ENCODE measurements around the gene MTCL1.

Gene MTCL1

DNA sequence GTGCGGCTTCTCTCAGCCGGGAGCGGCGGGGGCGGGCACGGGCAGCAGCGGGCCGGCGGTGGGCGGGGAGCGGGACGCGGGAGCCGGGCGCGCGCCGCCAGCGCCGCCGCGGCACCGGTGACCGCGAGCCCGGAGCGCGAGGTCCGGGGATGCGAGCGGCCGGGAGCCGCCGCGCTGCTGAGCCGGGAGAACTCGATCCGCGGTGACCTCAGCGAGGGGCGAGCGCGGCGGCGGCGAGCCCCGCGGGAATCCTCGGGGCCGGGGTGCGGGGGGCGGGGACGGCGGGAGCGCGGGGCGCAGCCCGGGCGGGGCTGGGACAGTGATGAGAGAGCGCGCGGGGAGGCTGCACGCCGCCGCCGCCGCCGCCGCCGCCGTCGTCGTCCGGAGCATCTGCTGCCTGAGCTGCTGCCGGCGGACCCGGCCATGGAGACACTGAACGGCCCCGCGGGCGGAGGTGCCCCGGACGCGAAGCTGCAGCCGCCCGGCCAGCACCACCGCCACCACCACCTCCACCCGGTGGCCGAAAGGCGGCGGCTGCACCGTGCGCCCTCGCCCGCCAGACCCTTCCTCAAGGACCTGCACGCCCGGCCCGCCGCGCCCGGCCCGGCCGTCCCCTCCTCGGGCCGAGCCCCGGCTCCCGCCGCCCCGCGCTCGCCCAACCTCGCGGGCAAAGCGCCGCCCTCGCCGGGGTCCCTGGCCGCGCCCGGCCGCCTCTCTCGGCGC is at the start of gene MTCL1:
TSS of gene MTCL1 (plus strand) at position 319 of the 723 bp plus-strand sequence. CDS start at position 424, 105 bp downstream.
- DNase-seq = no peak

GRCh38 chr18:8656232-8656631 is 49.1 kb upstream of the MTCL1 start:
- no peak for DNase-seq

DNA sequence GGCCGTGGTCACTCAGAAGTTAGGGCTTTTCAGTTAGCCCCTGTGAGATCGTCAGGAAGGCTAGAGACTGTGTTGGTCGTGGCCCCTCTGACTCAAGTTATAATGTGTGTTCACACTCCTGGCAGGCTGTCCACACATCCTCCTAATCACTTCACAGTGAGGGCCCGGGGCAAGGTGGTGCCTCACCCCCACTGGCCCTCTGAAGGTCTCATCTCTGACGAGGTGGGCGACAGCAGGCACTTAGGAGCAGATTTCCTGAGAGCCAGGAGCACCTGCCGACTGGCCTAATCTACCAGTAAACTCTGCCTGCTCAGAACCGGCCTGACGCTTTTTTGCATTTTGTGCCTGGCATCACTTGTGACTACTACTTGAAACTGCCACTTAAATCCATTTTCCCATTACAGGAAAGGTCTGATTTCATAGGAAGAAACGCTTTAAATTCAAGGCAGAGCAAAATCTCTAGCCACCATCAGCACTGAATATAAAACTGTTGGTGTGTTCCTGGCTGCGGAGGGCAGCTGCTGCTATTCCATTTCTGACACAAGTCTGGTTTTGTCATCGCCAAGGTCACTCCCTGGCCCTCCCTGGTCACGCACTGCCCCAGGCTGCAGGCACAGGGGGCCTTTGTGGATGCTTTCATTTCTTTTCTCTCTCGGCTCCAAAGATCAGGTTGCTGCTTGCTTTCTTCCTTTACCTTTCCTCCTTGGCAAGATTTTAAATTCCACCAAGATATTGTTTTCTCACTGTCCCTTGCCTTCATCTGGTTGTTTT is 48.1 kb upstream of the MTCL1 start:
- no peak for DNase-seq

DNA sequence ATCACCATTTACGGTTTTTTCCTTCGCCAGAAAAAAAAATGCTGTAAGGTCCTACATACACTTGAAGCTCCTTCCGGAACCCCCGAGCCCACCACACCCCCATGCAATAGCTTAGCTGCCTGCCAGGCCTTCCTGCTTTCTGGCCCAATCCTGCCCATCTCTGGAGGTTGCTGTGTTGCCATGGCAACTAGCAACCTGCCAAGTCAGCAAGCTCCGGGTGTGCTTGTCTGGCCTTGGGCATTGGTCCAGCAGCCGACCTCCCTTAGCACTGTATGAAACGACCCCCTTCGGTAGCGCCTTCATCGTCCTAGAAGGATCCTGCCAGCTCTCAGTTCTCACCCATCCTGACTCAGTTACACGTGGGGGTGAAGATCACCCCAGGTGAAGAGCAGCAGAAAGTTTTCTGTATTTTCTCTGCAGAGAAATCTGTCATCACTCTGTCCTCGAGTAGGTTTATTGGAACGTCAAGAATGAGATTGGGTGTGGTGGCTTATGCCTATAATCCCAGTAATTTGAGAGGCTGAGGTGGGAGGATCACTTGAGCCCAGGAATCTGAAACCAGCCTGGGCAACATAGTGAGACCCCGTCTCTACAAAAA is 47.4 kb upstream of the MTCL1 start:
- DNase-seq = no peak

- DNase-seq = no peak
Observed at GRCh38 chr18:8658858-8659485, 46.4 kb upstream of the MTCL1 start.

DNA sequence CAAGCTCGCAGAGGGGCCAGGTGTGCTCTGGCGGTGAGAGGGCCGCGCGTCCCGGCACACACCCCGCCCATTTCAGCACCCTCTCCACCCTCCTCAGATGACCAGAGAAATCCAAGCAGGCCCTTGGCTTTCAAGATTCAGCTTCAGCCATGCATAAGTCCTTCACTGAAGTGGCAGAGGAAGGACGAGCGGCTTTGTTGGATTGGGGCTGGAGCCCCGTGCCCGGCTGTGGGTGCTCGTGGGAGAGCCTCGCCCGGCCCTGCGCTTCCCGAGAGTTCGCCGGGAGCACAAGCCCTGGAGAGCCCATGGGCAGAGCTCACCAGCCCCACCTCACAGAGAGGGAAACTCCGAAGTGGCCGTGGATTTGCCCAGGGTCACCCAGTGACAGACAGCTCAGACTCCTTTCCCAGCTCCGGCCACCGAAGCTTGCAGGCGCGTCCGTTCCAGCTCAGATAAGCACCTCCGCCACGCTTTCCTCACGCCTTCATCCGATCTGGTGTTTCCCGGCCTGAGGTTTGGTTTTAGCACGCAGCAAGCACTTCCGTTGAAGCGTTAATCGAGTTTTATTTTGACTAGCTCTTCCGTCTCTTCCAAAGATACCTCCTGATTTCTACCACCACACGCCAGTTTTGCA is 45.6 kb upstream of the MTCL1 start:
- no peak for DNase-seq

DNA sequence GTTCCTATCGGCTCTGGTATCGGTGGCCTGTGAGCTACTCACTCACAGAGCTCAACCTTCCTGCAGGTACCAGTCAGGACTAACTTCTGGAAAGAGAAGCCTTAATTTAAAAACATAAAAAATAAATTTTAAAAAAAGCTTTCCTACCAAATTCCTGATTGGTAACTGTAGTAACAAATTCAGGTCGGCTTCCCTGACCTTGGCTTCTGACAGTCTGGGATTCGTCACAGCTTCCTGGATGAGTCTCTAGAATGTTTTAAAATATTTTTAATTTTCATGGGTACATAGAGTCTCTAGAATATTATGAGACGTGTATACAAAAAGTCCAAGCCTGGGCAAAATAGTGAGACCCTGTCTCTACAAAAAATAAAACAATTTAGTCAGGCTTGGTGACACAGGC is 45.0 kb upstream of the MTCL1 start:
- no peak for DNase-seq

GRCh38 chr18:8661754-8662559 is 43.4 kb upstream of the MTCL1 start:
- DNase-seq = peak; percentile 56 to 73

- no peak for DNase-seq
Observed at GRCh38 chr18:8662560-8663255, 42.6 kb upstream of the MTCL1 start.

GRCh38 chr18:8667846-8668245 is 37.5 kb upstream of the MTCL1 start:
- no peak for DNase-seq

DNA sequence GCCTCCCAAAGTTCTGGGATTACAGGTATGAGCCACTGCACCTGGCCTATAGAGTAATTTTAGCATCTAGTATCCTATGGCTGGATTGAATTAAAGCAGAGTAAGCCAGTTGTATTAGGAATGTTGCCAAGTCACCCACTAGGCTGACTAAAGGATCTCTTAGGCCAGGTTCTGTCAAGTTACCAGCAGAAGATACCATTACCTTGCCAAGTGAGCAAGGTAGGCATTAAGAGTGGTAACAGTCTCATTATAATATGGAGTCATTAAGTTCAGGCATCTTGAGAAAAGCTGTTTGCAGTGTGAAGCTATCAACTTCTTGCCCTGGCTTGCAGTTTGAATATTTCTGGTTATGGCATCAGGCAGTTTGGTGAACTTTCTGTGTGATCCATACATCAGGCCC is 37.0 kb upstream of the MTCL1 start:
- no peak for DNase-seq

- DNase-seq = no peak
Observed at GRCh38 chr18:8669571-8669970, 35.8 kb upstream of the MTCL1 start.

DNA sequence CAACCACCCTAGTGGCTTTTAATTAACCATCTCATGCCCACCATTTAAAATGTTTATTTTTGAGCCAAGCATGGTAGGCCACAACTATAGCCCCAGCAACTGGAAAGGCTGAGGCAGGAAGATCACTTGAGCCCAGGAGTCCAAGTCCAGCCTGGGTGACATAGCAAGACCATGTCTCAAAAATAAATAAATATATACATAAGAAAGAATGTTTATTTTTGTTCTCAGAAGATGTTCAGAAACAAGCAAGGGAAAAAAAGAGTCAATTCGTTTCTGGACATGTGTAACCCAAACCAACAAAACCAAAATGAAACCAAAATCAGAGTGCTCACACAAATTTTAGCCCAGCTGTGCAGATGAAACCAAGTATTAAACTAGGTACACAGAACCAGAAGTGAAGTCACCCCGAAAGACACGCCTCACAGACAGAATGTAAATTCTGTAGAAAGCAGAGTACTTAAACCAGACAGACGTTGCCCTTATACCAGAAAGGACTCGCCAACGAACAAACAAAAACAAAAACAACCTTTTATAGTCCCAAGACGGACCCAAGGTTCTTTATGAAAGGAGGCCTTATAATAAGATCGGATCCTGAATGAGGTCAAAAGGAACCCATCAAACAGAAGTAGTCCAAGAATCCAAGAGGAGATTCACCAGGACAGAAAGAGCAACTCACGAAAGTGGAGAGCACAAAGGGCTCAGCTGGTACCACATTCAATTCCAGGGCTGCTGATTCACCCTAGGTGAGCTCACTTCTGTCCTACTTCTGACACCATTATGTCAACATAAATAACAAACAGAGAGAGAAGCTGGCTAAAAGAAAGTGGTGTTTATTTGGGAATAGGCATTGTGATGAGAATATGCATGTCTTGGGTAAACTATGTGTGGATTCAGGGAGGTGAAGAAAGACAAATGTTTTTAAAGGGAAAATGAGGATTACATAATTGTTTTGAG is 31.8 kb upstream of the MTCL1 start:
- no peak for DNase-seq

- DNase-seq = no peak
Observed at GRCh38 chr18:8675057-8675456, 30.3 kb upstream of the MTCL1 start.

GRCh38 chr18:8681196-8681595 is 24.2 kb upstream of the MTCL1 start:
- DNase-seq = no peak

DNA sequence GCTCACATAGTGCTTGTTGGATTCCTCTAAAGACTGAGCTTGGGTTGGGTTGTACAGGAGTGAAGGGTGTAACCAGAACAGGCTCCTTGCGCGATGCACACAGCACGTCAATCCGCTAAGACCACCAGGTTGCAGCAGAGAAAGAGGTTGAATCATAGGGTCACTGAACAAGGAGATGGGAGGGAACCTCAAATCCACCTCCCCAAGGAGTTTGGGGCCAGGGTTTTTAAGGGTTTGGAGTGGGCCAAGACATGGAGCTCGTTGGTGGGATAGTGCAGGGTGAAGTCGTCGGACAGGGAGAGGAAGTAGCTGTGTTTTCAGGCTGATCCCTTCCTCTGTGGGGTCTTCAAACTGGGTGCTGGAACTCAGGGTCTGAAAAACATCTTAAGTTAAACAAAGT is 20.8 kb upstream of the MTCL1 start:
- no peak for DNase-seq

DNA sequence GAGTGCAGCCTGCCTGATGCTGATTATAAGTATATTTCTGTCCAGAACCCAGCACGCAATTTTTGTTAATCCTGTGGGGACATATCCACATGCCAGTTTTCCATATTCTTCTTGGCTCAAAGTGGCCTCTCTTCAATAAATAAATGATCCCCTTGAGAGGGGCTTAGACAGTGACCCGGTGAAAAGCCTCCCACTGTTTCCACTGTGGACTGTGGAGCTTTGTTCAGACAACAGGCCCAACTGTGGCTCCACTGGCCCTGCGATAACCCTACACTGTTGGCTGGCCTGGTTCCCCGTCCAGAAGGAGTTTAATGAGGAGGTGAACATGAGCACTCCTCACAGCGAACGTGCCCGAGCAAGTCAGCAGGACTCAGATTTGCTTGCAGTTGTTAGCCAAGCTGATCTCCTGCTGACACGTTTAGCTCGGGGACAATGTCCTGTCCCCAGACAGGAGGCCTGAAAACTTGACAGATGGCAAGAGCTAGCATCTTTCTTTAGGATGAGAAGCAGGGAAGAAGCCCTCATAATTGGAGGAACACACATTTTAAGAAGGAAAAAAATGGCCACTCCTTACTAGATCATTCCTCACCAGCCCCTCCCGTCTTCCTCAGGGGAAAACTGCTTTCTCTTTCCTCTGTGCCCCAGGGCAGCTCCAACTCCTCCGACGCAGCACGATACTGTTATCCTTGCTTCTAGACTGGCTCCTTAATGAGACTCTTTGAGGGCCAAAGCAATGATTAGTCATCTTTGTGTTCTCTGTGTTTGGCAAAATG is 20.0 kb upstream of the MTCL1 start:
- DNase-seq = peak in 1 of 2 experiments; percentile 38

DNA sequence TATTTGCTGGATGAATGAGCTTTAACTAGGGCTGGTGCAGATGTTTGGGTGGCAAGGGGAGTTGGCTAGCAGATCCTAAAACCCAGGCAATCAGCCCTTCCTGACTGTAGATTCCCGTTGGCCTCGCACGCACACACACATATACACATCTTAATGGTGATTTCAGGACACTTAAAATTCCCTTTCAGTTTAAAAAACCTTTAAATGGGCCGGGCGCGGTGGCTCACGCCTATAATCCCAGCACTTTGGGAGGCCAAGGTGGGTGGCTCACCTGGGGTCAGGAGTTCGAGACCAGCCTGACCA is 19.5 kb upstream of the MTCL1 start:
- DNase-seq = no peak

DNA sequence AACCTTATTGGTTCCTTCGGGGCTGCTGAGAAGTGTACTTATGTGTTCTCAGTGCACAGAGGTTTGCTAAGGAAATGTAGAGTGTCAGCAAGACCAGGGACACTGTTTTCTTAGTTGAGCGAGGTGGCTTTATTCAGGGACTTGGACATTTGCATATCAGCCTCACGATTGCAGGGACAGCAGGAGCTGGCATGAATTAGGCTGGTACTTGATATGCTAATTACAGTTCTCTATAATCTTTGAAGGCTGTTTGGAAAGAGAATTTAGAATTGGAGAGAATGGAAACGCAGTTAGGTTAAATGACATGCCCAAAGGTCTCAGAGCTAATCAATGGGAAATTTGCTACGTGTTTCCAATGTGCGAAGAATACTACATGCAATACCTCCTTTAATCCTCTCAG is 18.7 kb upstream of the MTCL1 start:
- no peak for DNase-seq
